ENCODE data around the gene ADIG.

Gene ADIG

DNA sequence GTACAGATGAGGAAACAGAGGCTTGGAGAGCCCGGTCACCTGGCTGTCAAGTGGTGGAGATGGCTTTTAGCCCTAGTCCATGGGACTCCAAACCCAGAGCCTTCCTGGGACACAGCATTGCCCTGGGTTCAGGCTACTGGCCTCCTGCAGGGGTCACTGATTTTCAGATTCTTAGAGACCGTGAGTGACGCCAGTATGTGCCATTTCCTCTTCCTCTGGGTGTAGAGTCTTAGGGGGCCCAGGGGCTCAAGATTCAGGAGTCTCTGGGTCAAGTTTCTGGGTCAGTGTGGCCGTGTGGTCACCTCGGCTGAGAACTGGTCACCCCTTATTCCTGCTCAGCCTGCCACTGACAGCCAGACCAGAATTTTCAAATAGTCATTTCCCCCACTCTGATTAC is 21.2 kb downstream of the ADIG start:
- no peak for DNase-seq

DNA sequence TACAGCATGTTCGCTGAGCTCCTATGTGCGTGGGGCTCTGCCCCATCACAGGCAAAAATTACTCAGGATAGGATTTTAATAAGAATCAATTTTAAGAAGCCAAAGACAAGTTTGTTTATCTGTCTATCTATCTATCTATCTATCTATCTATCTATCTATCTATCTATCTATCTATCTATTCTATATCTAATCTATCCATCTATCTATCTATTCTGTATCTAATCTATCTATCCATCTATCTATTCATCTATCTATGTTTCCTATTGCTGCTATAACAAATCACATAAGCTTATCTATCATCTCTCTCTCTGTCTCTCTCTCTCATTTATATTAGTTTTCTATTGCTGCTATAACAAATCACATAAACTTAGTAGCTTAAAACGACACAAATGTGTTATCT is 22.3 kb downstream of the ADIG start:
- no peak for DNase-seq

DNA sequence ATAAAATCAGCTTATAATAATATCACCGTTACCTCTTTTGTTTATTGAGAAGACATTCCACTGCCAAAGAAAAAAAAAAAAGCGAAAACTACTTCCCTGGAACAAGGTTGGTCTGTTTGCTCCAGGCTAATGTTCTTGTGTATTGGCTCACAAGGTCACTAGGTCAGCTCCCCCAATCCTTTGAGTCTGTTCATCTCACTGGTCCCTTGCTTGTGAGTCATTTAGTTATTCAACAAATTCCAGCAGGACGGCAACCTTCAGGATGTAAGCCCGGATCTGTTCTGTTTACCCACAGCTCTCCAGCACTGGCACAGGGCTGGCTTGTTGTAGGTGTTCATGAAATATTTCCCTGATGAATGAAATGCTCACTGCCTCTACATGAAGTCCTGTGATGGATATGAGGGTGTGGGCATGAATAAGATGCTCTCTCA is 23.9 kb downstream of the ADIG start:
- no peak for DNase-seq

DNA sequence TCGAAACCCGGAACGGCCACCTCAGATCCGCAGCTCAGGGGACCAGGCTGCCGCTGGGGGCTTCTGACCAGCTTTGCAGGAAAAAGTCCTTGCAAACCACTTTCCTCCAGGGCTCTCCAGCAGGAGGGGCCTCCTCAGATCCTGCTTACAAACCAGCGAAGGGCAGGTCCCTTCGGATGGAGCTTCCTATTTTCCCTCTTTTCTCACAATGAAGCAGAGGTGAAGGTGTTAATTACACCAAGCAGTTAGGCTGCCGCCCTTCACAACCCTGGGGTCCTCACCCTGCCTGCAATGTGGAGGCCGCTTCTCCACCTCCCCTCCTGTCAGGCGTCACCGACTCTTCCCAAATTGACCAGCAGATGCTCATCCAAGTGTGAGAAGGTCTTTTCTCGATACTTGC is 26.4 kb downstream of the ADIG start:
- no peak for DNase-seq

DNA sequence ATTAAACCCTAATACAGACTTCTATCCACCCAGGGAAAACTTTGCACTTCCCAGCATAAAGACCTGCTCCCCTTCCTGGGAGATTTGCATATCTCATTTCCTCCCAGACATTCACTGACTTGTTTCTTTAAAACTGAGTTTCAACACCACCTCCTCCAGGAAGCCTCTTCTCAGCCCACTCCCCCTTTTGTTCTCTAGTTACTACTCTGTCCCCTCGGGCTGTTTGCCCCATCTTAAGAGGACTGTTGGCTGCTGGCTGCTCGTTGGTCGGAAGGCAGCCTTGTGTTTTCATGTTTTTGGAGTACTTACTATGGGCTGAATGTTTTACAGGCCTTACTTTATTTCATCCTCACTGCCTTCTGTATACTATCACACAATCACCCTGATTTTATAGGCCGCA is 27.2 kb downstream of the ADIG start:
- no peak for DNase-seq

DNA sequence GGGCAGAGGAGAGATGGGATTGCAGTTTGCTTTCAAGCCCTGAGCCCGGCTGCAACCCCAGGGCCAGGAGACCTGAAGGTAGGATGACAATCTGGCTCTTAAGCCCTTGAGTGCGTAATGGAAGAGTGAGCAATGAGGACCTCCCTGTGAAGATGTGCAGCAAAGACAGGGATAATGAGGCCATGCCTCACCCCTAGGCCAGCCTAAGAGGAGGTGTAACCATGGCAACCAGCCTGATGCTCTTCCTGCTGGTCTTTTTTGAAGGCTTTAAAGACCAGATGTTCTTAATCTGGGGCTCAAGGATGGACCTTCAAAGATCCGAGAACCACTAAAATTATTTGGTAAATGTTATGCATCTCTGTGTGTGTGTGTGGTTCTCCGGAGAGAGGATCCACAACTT is 28.8 kb downstream of the ADIG start:
- no peak for DNase-seq

DNA sequence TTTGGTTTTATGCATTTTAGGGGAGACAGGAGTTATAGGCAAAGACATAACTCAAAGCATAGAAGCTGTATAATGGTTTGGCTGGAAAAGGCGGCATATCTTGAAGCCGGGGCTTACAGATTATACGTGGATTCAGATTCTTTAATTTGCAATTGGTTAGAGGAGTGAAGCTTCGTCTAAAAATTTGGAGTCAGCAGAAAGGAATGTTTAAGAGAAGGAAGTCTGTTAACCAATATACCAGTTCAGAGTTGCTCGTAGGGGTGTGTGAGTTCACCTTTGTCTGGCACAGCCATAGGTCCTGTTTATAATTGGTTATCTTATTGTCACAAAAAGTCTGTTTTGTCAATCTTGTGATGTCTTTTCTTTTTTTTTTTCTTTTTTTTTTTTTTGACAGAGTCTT is 29.5 kb downstream of the ADIG start:
- DNase-seq: no peak

DNA sequence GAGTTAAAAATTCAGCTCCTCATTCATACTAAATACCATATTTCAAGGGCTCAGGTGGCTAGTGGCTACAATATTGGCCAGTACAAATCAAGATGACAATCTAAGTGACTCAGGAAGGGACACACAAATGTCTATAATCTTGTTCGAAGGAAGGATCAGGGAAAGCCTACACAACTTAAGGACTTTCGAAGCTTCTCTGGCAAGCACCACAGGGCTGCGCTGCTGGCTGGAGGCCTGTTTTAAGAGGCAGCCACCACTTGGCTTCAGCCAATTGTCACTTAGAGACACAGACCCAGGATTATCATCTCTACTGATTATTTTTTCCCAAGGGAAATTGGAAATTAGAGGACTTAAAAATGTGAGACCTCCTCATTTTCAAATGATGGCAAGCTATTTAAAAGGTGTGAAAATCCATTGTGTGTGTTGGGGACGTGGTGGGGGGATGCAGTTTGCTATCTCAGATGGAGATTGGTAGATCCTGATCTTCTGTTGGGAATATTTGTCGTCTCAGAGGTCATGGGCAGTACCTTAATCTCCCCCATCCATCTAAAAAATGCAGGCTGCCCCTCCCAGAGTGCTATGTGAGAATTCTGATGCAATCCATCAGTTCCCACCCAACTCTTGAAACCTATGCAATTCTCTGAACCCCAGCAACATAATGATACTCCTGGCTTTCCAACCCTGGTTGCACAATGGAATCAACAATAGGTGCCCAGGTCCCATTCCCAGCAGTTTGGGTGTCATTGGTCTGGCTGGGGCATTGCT is 31.9 kb downstream of the ADIG start:
- no peak for DNase-seq

DNA sequence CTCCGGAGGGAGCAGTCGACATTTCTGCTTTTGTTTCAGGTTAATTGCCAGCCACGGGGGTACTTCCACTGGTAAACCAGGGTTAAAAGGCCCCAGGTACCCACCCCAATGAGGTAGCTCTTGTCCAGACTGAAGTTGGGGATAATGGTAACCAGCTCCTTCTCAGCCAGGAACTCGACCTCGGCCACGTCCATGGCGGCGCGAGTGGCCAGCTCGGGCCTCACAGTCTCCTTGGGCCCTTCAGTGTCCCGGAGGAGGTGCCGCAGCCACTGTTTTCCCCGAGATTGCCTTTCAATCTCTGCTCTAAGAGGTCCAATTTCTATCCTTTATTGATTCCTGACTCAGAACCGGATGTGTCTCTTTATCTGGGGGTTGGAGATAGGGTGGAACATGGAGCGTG is 34.3 kb downstream of the ADIG start:
- DNase-seq: no peak

DNA sequence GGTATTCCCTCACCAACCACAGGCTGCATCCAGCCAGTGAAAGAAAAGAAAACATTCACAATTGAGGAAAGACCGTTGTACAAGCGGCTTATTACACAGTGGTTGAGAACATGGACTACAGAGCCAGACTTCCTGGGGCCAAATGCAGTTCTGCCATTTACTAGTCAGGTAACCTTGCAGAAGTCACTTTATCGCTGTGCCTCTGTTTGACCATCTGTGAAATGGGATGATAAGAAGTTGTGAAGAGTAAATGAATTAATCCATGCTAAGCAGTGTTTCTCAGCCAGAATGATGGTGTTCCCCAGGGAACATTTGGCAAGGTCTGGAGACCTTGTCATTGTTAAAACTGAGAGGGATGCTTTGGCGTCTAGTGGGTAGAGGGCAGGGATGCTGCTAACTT is 35.5 kb downstream of the ADIG start:
- DNase-seq: no peak

DNA sequence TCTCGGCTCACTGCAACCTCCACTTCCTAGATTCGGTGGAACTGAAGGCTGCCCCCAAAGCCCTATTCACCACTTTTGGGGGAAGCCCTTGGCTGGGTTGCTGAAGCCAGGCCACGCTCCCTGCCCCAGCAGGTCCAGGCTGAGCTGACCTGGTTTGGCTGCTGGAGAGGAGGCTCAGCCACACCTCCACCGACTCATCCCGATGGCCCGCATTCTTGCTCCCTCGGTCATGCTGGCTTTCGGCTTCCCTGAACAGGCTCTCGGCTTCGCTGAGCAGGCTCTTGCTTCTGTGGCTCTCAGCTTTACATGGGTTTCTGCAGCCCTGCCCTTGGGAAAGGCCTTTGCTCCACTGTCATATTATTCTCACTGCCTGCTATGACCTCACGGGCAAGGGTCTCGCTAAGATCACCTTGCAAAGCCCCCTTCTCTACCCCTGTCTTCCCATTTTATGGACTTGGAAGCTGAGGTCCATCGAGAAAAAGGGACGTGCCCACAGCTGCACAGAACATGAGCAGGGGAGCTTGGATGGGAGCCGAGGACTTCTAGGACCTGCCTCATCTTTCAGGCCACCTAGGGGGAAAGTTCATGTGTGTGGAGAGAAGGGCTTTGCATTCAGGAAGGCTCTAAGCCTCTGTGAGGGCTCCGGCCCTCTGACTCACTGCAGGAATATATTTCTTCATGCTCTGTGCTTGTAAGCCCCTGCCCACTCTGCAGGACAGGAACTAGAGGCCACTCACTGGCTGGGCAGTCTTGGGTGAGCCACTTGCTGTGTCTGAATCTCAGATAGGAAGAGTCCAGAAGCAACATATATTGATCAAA is 36.2 kb downstream of the ADIG start:
- no peak for DNase-seq

DNA sequence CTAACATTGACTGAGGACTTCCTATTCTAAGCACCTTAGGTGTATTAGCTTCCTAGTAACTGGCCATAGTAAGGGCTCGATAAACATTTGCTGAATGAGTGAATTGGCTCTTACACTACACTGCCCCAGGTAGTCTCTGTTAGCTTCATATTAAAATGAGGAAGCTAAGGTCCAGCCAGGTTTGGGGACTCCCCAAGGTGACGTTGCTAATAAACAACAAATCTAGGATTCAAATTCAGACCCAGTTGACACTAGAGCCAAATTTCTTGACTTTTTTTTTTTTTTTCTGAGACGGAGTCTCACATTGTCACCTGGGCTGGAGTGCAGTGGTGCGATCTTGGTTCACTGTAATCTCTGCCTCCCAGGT is 36.8 kb downstream of the ADIG start:
- no peak for DNase-seq

DNA sequence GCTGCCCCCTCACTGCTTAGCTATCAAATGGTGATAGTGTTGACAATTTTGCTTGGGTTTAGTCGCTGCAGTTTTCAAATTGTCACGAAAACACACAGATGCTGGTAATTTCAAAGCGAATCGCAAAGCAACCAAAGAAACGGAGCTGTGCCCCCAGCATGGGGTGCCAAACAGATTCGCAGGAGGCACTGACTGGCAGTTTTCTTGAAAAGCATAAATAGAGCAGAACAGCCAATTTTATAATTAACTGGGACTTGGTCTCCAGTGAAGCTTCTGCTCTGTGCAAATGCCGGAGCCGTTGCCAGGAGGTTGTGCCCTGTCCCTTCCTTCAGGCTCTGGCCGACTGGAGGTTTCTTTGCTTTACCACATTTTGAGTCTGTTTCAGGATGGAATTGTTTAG is 39.4 kb downstream of the ADIG start:
- no peak for DNase-seq

DNA sequence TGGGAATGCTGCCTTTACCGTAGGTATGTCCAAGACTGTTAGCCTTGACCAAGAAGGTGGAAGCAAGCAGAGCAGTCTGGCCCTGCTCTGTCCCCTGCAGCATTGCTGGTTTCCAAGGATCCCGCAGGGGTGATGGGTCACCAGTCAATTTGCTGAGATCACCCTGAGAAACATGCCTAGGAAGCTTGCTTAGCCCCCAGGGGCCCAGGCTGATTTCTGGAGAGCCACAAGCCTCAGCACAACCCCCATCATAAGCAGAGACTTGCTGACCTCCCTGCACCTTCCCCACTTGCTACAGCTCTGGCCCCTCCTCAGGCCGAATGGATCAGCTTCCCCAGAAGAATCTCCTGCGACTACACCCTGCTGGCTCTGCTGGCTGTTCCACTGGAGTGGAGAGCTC is 42.1 kb downstream of the ADIG start:
- no peak for DNase-seq

DNA sequence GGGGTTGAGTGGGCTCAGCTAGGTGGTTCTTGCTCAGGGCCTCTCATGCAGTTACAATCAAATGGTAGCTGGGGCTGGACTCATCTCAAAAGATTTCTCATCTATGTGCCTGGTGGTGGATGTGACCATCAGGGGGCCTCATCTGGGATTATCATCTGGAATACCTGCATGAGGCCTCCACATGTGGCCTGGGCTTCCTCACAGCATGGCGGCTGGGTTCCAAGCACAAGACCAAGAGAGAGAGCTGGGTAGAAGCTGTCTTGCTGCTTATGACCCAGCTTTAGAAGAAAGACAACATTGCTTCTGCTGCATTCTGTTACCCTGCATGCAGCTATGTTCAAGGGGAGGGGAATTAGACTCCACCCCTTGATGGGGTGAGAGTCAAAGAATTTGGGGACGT is 43.1 kb downstream of the ADIG start:
- no peak for DNase-seq

DNA sequence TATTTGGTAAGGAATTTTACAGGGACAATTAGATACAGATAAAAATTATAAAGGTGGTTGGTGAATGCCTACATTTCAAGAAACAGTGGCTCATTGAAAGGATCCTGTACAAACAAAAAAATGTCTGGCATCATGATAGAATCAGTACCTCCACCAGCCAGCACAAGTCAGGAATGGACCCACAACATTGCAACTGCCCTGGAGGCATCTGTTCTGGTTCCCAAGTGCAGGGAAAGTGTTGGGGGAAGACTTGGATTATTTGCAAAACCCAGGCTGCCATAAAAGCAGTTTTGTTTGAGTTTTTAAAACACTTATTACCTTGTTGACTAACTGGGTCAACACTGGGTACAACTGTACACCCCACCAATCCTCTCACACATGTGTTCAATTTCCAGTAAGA is 44.9 kb downstream of the ADIG start:
- no peak for DNase-seq

DNA sequence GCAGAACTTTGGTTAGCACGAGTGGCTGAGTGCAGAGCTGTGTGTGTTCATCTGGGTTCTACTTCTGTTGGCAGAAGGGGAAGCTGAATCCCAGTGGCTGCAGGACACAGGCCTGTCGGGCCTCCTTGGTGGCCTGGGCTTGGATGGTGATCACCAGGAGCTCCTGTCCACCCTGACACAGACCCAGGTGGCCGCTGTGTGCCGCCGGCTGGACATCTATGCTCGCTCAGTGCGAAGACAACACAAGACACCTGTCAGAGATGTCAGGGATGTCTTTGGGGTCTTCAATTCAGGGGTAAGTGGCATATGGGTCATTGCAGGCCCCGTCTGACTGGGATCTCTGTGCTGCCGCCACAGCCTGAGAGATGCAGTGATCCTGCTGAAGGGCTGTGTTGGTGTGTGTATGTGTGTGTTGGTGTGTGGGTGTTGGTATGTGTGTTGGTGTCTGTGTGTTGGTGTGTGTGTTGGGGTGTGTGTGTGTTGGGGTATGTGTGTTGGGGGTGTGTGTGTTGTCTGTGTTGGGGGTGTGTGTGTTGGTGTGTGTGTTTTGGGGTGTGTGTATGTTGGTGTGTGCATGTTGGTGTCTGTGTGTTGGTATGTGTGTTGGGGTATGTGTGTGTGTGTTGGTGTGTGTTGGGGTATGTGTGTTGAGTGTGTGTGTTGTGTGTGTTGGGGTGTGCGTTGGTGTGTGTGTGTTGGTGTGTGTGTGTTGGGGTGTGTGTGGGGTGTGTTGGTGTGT is 46.1 kb downstream of the ADIG start:
- no peak for DNase-seq

DNA sequence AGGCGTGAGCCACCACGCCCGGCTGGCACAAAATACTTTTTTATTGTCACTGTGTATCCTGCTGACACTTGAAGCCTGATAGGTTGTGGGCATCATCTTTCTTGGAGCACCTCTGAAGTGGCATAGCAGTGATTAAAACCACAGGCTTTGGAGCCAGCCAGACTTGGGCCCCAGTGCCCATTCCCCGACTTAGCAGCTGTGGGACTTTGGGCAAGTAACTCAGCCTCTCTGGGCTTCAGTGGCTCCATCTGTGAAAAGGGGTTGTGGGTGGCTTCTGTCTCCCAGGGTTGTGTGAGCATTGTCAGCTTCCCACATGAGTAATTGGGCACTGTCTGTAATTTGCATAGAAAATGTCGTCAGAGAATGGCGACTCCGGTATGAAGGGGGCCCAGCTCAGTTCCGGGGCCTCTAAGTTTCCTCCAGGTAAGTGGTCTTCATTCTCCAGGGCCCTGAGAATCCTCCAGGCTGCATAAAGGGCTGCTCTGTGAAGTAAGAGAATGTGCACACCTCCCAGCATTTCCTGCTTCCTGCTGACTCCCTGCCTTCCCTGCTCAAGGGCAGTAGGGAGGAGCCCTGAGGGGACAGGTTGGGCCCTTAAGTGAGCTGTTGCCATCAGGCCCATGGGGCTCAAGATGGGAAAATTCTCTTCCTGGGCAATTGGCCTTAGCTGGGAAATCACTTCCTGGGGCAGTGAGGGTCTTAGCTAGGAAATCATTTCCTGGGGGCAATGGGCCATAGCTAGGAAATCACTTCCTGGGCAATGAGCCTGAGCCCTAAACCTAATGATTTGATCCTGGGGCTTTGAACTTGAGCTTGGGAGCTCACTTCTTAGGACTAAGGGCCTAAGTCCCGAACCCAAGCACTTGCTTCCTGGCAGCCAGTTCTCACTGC is 47.8 kb downstream of the ADIG start:
- DNase-seq: no peak

DNA sequence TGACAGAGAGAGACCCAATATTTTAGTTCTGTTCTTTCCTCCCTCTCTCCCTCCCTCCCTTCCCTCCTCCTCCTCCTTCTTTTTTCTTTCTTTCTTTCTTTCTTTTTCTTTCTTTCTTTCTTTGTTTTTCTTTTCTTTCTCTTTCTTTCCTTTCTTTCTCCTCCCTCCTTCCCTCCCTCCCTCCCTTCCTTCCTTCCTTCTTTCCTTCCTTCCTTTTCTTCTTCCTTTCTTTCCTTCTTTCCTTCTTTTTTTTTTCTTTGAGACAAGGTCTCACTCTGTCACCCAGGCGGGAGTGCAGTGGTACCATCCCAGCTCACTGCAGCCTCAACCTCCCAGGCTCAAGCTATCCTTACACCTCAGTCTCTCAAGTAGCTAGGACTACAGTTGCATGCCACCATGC is 49.0 kb downstream of the ADIG start:
- DNase-seq: no peak

DNA sequence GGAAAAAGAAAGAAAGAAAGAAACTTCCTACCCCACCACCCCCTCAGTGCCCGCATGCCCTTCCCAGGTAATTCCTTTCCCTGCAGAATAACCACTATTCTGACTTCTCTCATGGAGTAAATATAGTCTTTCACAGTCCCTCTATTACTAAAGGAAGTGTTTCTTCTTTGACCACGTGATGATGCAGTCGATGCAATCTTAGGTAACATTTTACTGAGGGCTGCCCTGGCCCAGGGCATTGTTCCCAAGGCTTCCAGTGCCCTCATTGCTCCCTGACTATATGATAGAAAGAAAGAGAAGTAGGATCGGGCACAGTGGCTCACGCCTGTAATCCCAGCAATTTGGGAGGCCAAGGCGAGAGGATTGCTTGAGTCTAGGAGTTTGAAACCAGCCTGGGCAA is 49.7 kb downstream of the ADIG start:
- no peak for DNase-seq

DNA sequence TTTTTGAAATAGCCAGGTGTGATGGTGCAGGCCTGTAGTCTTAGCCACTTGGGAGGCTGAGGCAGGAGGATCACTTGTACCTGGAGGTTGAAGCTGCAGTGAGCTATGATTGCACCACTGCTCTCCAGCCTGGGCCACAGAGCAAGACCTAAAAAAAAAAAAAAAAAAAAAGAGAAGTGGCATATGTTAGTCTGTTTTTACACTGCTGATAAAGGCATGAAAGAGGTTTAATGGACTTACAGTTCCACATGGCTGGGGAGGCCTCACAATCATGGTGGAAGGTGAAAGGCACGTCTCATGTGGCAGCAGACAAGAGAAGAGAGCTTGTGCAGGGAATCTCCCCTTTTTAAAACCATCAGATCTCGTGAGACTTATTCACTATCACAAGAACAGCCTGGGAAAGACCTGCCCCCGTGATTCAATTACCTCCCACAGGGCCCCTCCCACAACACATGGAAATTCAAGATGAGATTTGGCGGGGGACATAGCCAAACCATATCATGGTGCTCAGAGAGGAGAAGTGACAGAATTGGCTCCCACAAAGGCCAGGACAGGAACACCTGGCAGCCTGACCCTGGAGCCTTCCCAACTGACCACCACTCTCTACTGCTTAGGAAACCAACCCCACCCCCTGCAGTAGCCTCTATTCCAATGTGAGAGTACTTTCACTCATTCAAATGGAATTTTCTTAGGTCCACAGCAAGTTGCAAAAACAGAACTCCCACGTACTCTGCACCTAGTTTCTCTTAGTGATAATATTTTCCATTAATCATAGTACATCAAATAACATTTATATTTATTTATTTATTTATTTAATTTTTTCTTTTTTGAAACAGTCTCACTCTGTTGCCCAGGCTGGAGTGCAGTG is 50.4 kb downstream of the ADIG start:
- no peak for DNase-seq
